Trophoblast cell (in vitro differentiated cells and primary cell): ENCODE measurements around the gene ZBTB20.

ENCODE experiments used
- DNase-seq, 2 donors: peaks; one replicate each; pipeline ENCODE4 v3.0.0-alpha.2; 2016
- H2AFZ ChIP-seq: 2 replicates; pipeline ENCODE4 v1.6.1; 2013; ENCODE audit warnings: low read length, moderate library complexity, mild to moderate bottlenecking; ENCODE audit not compliant: insufficient read depth, poor library complexity
- H2AK5ac ChIP-seq: 2 replicates; pipeline ENCODE4 v1.6.1; 2013; ENCODE audit warnings: mild to moderate bottlenecking, low read length
- H2BK120ac ChIP-seq: 2 replicates; pipeline ENCODE4 v1.6.1; 2013; ENCODE audit warnings: low read length, mild to moderate bottlenecking, moderate library complexity; ENCODE audit not compliant: insufficient read depth, poor library complexity
- H2BK12ac ChIP-seq: 2 replicates; pipeline ENCODE4 v1.6.1; 2013; ENCODE audit warnings: mild to moderate bottlenecking, low read length, moderate library complexity
- H2BK5ac ChIP-seq: 2 replicates; pipeline ENCODE4 v1.6.1; 2013; ENCODE audit warnings: low read length, low read depth, moderate library complexity, mild to moderate bottlenecking; ENCODE audit not compliant: poor library complexity
- H3K14ac ChIP-seq: 2 replicates; pipeline ENCODE4 v1.6.1; 2013; ENCODE audit warnings: mild to moderate bottlenecking, low read length
- H3K18ac ChIP-seq: 2 replicates; pipeline ENCODE4 v1.6.1; 2013; ENCODE audit warnings: mild to moderate bottlenecking, low read length
- H3K23ac ChIP-seq: 2 replicates; pipeline ENCODE4 v1.6.1; 2013; ENCODE audit warnings: low read length
- H3K27ac ChIP-seq: 2 replicates; pipeline ENCODE4 v1.5.1; 2013; ENCODE audit warnings: low read depth, mild to moderate bottlenecking, inconsistent platforms, low read length, moderate library complexity
- H3K27me3 ChIP-seq: 2 replicates; pipeline ENCODE4 v1.6.1; 2013; ENCODE audit warnings: inconsistent platforms, mild to moderate bottlenecking, low read length, moderate library complexity; ENCODE audit not compliant: insufficient read depth
- H3K36me3 ChIP-seq, 2 experiments: 1 replicate in 1 of 2; 2 replicates in 1 of 2; pipeline ENCODE4 v1.6.1; 2013; ENCODE audit warnings: low read length in 2 of 2, mild to moderate bottlenecking in 2 of 2, moderate library complexity in 1 of 2; ENCODE audit not compliant: insufficient read depth in 2 of 2, control insufficient read depth in 1 of 2
- H3K4ac ChIP-seq: 2 replicates; pipeline ENCODE4 v1.6.1; 2013; ENCODE audit warnings: low read depth, mild to moderate bottlenecking, low read length, moderate library complexity
- H3K4me1 ChIP-seq, 2 experiments: 1 replicate in 1 of 2; 2 replicates in 1 of 2; pipeline ENCODE4 v1.6.1; 2013; ENCODE audit warnings: low read length in 2 of 2, mild to moderate bottlenecking in 2 of 2, moderate library complexity in 1 of 2; ENCODE audit not compliant: insufficient read depth in 2 of 2, control insufficient read depth in 1 of 2
- H3K4me2 ChIP-seq: 2 replicates; pipeline ENCODE4 v1.6.1; 2013; ENCODE audit warnings: inconsistent platforms, mild to moderate bottlenecking, low read length, moderate library complexity
- H3K4me3 ChIP-seq: 2 replicates; pipeline ENCODE4 v1.5.1; 2013; ENCODE audit warnings: mild to moderate bottlenecking, low read depth, low read length, inconsistent platforms
- H3K79me1 ChIP-seq: one replicate; pipeline ENCODE4 v1.6.1; 2013; ENCODE audit warnings: low read length
- H3K79me2 ChIP-seq: 2 replicates; pipeline ENCODE4 v1.6.1; 2013; ENCODE audit warnings: low read length, mild to moderate bottlenecking; ENCODE audit not compliant: control insufficient read depth, insufficient read depth, poor library complexity
- H3K9ac ChIP-seq: 2 replicates; pipeline ENCODE4 v1.6.1; 2013; ENCODE audit warnings: mild to moderate bottlenecking, low read length
- H3K9me3 ChIP-seq: 2 replicates; pipeline ENCODE4 v1.6.1; 2013; ENCODE audit warnings: low read depth, mild to moderate bottlenecking, control low read depth, inconsistent platforms, low read length; ENCODE audit not compliant: insufficient read depth
- H4K12ac ChIP-seq: 2 replicates; pipeline ENCODE4 v1.6.1; 2013; ENCODE audit warnings: low read depth, mild to moderate bottlenecking, low read length, moderate library complexity
- H4K8ac ChIP-seq: 2 replicates; pipeline ENCODE4 v1.6.1; 2013; ENCODE audit warnings: low read depth, mild to moderate bottlenecking, low read length, moderate library complexity
- H4K91ac ChIP-seq: one replicate; pipeline ENCODE4 v1.6.1; 2013; ENCODE audit warnings: low read depth, mild to moderate bottlenecking, low read length, moderate library complexity
- WGBS: extraction: QIAGEN DNeasy Blood & Tissue Kit; methylation state at CpG from one replicate; pipeline ENCODE4 v1.1.7; 2013; ENCODE audit warnings: missing lambda C conversion rate; ENCODE audit not compliant: insufficient read length, insufficient coverage; ENCODE audit errors: extremely low coverage; 5-methylcytosine and 5-hydroxymethylcytosine counted together

ZBTB20 gene

DNA sequence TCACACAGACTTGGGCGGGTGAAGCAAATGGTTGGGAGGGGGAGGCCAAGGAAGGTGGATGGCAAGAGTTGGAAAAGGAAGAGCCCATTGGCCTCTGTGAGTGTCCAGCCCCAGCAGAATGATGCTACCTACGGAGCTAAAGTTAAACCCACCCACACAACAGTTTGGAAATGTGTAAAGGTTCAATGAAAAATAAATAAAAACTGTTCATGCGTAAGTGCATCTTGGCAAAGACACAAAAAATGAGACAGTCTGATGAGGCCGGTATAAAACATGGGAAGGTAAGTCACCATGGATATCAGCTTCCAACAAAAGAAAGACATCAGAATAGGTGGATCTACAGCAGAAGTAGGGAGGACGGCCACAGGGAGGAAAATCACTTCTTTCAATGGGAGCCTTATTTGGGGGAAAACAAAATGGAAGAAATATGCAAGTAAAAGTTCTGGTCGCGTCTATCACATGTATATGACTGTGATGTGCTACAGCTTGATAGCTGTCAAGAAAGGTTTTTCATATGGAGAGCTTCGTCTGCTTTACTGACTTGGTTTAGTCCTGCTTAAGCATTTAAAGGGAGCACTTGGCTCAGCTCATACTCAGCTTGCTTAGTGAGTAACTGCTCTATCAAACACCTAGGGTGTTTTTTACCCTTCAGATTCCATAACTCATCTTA is 770.4 kb downstream of the ZBTB20 start:
- Histone ChIP-seq H3K27ac (no peak overlapping the region), H3K23ac (no peak overlapping the region), H3K18ac (no peak overlapping the region), H4K91ac (no peak overlapping the region), H3K79me1 (peaks cover 3% of the 10 kb centered on the region), H2BK120ac (no peak overlapping the region), H3K4me3 (no peak overlapping the region), H3K9ac (no peak overlapping the region), H2BK12ac (no peak overlapping the region), H4K8ac (no peak overlapping the region), H3K4me2 (no peak overlapping the region), H2BK5ac (no peak overlapping the region), H3K27me3 (no peaks in the 10 kb centered on the region), H4K12ac (no peak overlapping the region), H3K9me3 (no peaks in the 10 kb centered on the region), H3K36me3 (no peaks in the 10 kb centered on the region), H3K14ac (no peak overlapping the region), H3K4ac (no peak overlapping the region), H2AK5ac (no peak overlapping the region), H2AFZ (no peak overlapping the region), H3K4me1 (peaks cover 4 to 7% of the 10 kb centered on the region in 2 experiments), H3K79me2 (no peaks in the 10 kb centered on the region)
- no peak for DNase-seq
- WGBS, result no CpG with 5 or more reads among the region's 8 CpGs

DNA sequence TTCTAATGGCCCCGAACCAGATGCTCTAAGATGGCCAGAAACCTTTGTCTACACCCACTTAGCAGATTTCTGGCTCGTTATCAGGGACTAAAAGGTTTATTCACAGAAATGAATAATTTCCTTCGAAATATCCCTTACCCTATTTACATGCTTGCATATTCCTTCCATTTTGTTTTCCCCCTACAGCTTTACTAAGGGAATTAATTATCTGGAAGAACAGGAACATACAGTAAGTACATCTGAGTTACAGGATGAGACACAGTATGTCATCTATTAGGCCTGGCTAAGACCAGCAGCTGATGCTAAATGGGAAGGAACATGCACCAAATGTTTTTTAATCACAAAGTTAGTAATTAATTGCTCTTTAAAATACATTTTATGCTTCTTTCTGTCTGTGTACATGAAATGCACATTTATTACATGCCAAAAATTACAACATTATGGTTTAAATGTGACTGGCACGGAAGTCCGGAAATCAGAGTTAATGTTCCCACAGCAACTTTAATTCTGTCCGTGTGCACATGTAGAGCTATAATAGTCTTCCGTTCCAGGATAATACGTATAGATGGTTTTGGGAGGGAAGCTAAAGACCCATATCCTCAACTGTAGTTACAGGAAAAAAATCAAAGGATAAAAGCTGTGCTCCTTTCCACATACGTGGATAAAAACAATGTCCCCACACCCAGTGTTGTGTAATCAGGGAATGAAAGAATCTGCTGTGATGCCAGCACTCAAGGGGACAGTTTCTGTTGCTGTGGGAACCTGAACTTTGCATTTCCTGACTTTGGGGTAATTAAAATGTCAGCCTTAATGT is 771.3 kb downstream of the ZBTB20 start:
- peaks cover 4 to 7% of the 10 kb centered on the region in 2 experiments for H3K4me1 ChIP-seq
- H3K4me2 ChIP-seq, result no peak overlapping the region

DNA sequence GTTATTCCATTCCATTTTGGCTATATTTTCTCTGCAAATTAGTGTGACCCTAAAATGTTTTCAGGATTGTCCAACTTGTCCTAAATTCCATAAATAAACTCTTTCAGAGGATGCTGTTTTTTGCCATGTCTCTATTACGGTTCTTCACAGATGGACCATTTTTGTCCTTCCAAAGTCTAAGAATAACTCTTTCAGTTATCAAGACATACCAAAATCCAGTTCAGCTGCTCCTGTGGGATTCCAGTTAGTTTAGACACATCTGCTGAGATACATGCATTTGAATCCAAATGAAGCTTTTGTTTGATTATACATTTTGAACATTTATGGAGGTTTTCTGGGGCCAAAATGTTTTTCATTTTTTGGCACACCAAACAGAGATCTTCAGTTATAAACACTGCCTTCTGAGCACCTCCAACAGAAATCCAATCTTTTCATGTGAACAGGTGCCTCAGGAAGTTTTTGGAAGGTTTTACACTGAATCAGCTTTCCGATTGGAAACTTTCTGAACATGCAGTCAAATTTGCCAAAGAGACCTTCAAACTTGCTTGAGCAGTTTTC is 772.6 kb downstream of the ZBTB20 start:
- no peak overlapping the region for H2AK5ac ChIP-seq
- H3K9ac ChIP-seq, result no peak overlapping the region
- no peak overlapping the region for H2BK120ac ChIP-seq
- H3K27me3 ChIP-seq, result no peaks in the 10 kb centered on the region
- H3K9me3 ChIP-seq, result no peaks in the 10 kb centered on the region
- H3K4me2 ChIP-seq, result no peak overlapping the region
- H3K27ac ChIP-seq, result no peak overlapping the region
- no peak overlapping the region for H2BK12ac ChIP-seq
- H3K79me1 ChIP-seq, result no peaks in the 10 kb centered on the region
- no peaks in the 10 kb centered on the region for H3K79me2 ChIP-seq
- H3K36me3 ChIP-seq, result no peaks in the 10 kb centered on the region
- peak in 1 of 2 donors; percentile 48 for DNase-seq
- no peak overlapping the region for H3K23ac ChIP-seq
- no peak overlapping the region for H3K14ac ChIP-seq
- no peak overlapping the region for H2BK5ac ChIP-seq
- no peak overlapping the region for H3K18ac ChIP-seq
- no peak overlapping the region for H2AFZ ChIP-seq
- no CpG with 5 or more reads among the region's 2 CpGs for WGBS
- no peak overlapping the region for H4K8ac ChIP-seq
- no peak overlapping the region for H3K4ac ChIP-seq
- H4K91ac ChIP-seq, result no peak overlapping the region
- no peak overlapping the region for H3K4me3 ChIP-seq
- H3K4me1 ChIP-seq, result no peaks in the 10 kb centered on the region
- H4K12ac ChIP-seq, result no peak overlapping the region

More for the DNA sequence above, 771.3 kb downstream of the ZBTB20 start:
- no peak overlapping the region for H3K18ac ChIP-seq
- no peak overlapping the region for H3K9ac ChIP-seq
- WGBS, result no CpG with 5 or more reads among the region's 9 CpGs
- H4K12ac ChIP-seq, result no peak overlapping the region
- no peaks in the 10 kb centered on the region for H3K9me3 ChIP-seq
- H2BK120ac ChIP-seq, result no peak overlapping the region
- H3K27ac ChIP-seq, result no peak overlapping the region
- peak in 1 of 2 donors; percentile 10 for DNase-seq
- H3K36me3 ChIP-seq, result no peaks in the 10 kb centered on the region
- H3K4ac ChIP-seq, result no peak overlapping the region
- H3K27me3 ChIP-seq, result no peaks in the 10 kb centered on the region
- H2AFZ ChIP-seq, result no peak overlapping the region
- H2AK5ac ChIP-seq, result no peak overlapping the region
- H3K79me2 ChIP-seq, result no peaks in the 10 kb centered on the region
- no peak overlapping the region for H2BK5ac ChIP-seq
- H2BK12ac ChIP-seq, result no peak overlapping the region
- H4K91ac ChIP-seq, result no peak overlapping the region
- no peak overlapping the region for H3K14ac ChIP-seq
- H3K79me1 ChIP-seq, result peaks cover 3% of the 10 kb centered on the region
- no peak overlapping the region for H3K23ac ChIP-seq
- H4K8ac ChIP-seq, result no peak overlapping the region
- H3K4me3 ChIP-seq, result no peak overlapping the region

DNA sequence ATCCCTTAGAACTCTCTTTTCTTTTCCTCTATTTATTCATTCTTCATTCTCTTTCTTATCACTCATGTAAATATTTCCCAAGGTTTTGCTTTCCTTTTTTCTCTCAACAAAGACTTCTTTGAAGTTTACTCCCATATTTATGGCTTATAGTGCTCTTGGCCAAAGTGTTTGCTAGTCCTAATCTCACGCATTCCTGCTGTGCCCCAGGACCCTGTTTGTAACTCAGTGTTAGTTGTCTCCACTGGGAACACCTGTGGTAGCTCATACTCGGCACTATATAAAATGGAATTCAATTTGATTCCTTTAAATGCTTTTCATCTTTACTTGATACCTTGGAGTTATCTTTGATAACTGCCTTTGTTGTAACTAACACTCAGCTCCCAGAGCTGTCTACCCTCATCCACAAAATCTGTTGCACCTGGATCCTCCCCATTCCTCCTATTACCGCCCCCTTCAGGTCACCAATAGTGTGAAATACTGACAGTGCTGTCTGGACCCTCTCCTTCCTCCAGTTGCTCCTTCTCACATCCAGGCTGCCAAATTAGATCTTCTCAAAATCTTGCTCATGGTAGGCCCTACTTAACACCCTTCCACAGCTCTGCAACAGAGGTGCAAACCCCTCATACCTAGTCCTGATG is 776.4 kb downstream of the ZBTB20 start:
- H2BK12ac ChIP-seq, result no peak overlapping the region
- H4K8ac ChIP-seq, result no peak overlapping the region
- H3K4me2 ChIP-seq, result no peak overlapping the region
- H3K9ac ChIP-seq, result no peak overlapping the region
- H3K4me1 ChIP-seq, result no peaks in the 10 kb centered on the region
- no peak overlapping the region for H3K4me3 ChIP-seq
- H3K4ac ChIP-seq, result no peak overlapping the region
- no peaks in the 10 kb centered on the region for H3K79me1 ChIP-seq
- H4K12ac ChIP-seq, result no peak overlapping the region
- H2BK5ac ChIP-seq, result no peak overlapping the region
- no peak overlapping the region for H3K18ac ChIP-seq
- H3K27ac ChIP-seq, result no peak overlapping the region
- H3K36me3 ChIP-seq, result no peaks in the 10 kb centered on the region
- no peak overlapping the region for H2AFZ ChIP-seq
- no CpG with 5 or more reads among the region's 3 CpGs for WGBS
- H2AK5ac ChIP-seq, result no peak overlapping the region
- H4K91ac ChIP-seq, result no peak overlapping the region
- no peak overlapping the region for H2BK120ac ChIP-seq
- no peaks in the 10 kb centered on the region for H3K9me3 ChIP-seq
- no peak overlapping the region for H3K14ac ChIP-seq
- DNase-seq, result no peak
- no peaks in the 10 kb centered on the region for H3K27me3 ChIP-seq
- no peak overlapping the region for H3K23ac ChIP-seq
- H3K79me2 ChIP-seq, result no peaks in the 10 kb centered on the region
